K562 (cell line): ENCODE data around the gene PATJ. TPM values are rescaled to one million over a fixed set of nuclear protein-coding genes. Genes with fewer than 3 reads are reported as not detected.

ENCODE experiments used
- ATF1 ChIP-seq, 2 experiments: fragments of 450-650 bp in 1 of 2; IDR thresholded peaks; 2 replicates each; pipeline ENCODE4 v1.6.1; 2016; ENCODE audit warnings: missing compliant biosample characterization in 1 of 2, missing genetic modification characterization in 1 of 2
- BCOR ChIP-seq: fragments of 450-650 bp; IDR thresholded peaks from 2 replicates; pipeline ENCODE4 v1.6.1; 2016
- CREB5 ChIP-seq: fragments of 250-450 bp; sonication (Bioruptor Pico); IDR thresholded peaks from 2 replicates; pipeline ENCODE4 v1.5.0; 2020; ENCODE audit warnings: mild to moderate bottlenecking
- DPF2 ChIP-seq: fragments of 450-650 bp; IDR thresholded peaks from 2 replicates; pipeline ENCODE4 v1.6.1; 2016
- POU5F1 ChIP-seq: fragments of 150-350 bp; IDR thresholded peaks from 2 replicates; pipeline ENCODE4 v1.6.1; 2014; ENCODE audit warnings: borderline replicate concordance, low read length, low read depth, mild to moderate bottlenecking; ENCODE audit not compliant: partially characterized antibody
- SMARCC2 ChIP-seq: fragments of 450-650 bp; IDR thresholded peaks from 2 replicates; pipeline ENCODE4 v1.6.1; 2017; ENCODE audit warnings: antibody characterized with exemption, moderate library complexity, mild to moderate bottlenecking, low read depth
- TOE1 ChIP-seq, 2 experiments: fragments of 450-650 bp in 1 of 2; sonication (generic) in 1 of 2; formaldehyde crosslinking in 1 of 2; IDR thresholded peaks; 2 replicates each; pipeline versions ENCODE4 v1.7.1 to v1.8.0; 2016 to 2022; ENCODE audit warnings: borderline replicate concordance in 2 of 2, mild to moderate bottlenecking in 2 of 2, antibody characterized with exemption in 1 of 2, inconsistent platforms in 1 of 2, low read depth in 1 of 2, missing genetic modification reagents in 1 of 2, moderate library complexity in 1 of 2
- polyA plus RNA-seq, 8 experiments: library from polyadenylated mRNA; depleted of rRNA in 4 of 8; stranded (reverse) in 5 of 8; unstranded in 3 of 8; fragments of >200 nt; fragmentation: Nextera tagmentation in 2 of 8; fragmentation: Illumina TruSeq in 1 of 8; extraction: Ambion mirVana in 2 of 8; extraction: Trizol in 1 of 8; gene quantifications; 2 replicates each; pipeline versions ENCODE4 v1.2.1 to v1.2.3, GENCODE V29; 2011 to 2014; ENCODE audit warnings: inconsistent platforms in 1 of 8, missing spikeins in 1 of 8
- total RNA-seq, 7 experiments: library from RNA; depleted of rRNA in 6 of 7; stranded (reverse); fragments of >200 nt in 6 of 7; fragmentation: Illumina TruSeq in 2 of 7; extraction: Trizol in 2 of 7; gene quantifications; 2 replicates each; pipeline versions ENCODE4 v1.2.1 to v1.2.3, GENCODE V29; 2011 to 2021; ENCODE audit warnings: low replicate concordance in 1 of 7
- TF ChIP-seq, protein P1 (sequence below): sonication (generic); formaldehyde crosslinking; IDR thresholded peaks from 2 replicates; pipeline ENCODE4 v1.8.0; 2022; ENCODE audit warnings: missing genetic modification reagents, mild to moderate bottlenecking, borderline replicate concordance
- TF ChIP-seq, protein P2 (sequence below): fragments of 250-450 bp; sonication (Bioruptor Pico); IDR thresholded peaks from 2 replicates; pipeline ENCODE4 v1.9.0; 2021; ENCODE audit warnings: mild to moderate bottlenecking, inconsistent platforms

The PATJ gene
- total and polyA plus RNA-seq, 9 of the 15 experiments (the other 6 are each of a cell fraction or from before 2014, with no cell fraction given) = 0.22 TPM; not detected in 8

- TF ChIP-seq POU5F1 (no peak), SMARCC2 (peak; percentile 43; the same call in 1 of the 2 replicates), ATF1 (CRISPR knock-in tag; IDR thresholded peaks at IDR 0.05) (no peak), ATF1 (tag; IDR thresholded peaks at IDR 0.05) (peak; percentile 88), CREB5 (no peak), DPF2 (peak; percentile 71; the same call in 1 of the 2 replicates), BCOR (0 out of 2 replicates have a peak, but pooled peaks have one; percentile 8), TOE1 (IDR thresholded peaks at IDR 0.05; ENCODE audit: borderline replicate concordance) (peak; percentile 84; the same call in 1 of the 2 replicates), TOE1 (CRISPR knock-in tag; IDR thresholded peaks at IDR 0.05; ENCODE audit: borderline replicate concordance, low read depth) (no peak)
- TF ChIP-seq, protein P1, sequence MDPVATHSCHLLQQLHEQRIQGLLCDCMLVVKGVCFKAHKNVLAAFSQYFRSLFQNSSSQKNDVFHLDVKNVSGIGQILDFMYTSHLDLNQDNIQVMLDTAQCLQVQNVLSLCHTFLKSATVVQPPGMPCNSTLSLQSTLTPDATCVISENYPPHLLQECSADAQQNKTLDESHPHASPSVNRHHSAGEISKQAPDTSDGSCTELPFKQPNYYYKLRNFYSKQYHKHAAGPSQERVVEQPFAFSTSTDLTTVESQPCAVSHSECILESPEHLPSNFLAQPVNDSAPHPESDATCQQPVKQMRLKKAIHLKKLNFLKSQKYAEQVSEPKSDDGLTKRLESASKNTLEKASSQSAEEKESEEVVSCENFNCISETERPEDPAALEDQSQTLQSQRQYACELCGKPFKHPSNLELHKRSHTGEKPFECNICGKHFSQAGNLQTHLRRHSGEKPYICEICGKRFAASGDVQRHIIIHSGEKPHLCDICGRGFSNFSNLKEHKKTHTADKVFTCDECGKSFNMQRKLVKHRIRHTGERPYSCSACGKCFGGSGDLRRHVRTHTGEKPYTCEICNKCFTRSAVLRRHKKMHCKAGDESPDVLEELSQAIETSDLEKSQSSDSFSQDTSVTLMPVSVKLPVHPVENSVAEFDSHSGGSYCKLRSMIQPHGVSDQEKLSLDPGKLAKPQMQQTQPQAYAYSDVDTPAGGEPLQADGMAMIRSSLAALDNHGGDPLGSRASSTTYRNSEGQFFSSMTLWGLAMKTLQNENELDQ (CRISPR knock-in tag) = 0 out of 2 replicates have a peak, but pooled peaks have one; percentile 89
- TF ChIP-seq, protein P2, sequence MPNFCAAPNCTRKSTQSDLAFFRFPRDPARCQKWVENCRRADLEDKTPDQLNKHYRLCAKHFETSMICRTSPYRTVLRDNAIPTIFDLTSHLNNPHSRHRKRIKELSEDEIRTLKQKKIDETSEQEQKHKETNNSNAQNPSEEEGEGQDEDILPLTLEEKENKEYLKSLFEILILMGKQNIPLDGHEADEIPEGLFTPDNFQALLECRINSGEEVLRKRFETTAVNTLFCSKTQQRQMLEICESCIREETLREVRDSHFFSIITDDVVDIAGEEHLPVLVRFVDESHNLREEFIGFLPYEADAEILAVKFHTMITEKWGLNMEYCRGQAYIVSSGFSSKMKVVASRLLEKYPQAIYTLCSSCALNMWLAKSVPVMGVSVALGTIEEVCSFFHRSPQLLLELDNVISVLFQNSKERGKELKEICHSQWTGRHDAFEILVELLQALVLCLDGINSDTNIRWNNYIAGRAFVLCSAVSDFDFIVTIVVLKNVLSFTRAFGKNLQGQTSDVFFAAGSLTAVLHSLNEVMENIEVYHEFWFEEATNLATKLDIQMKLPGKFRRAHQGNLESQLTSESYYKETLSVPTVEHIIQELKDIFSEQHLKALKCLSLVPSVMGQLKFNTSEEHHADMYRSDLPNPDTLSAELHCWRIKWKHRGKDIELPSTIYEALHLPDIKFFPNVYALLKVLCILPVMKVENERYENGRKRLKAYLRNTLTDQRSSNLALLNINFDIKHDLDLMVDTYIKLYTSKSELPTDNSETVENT = peak; percentile 87
These were observed 17.2 kb upstream of the PATJ start, which contains the start of gene TM2D1 (continued) for GRCh38 chr1:61724813-61725694.
